CD4-positive, alpha-beta T cell treated with Interleukin-15 for 4 hours (primary cell): ENCODE data around the gene CD9.
"Not testable (repeated sequence)": the region's sequence is repeated elsewhere in the genome, so short reads cannot be mapped to it uniquely, and the experiment has no call there.

Experiments
- DNase-seq: peaks from one replicate; pipeline ENCODE4 v3.0.0-alpha.2; 2020; ENCODE audit warnings: low spot score

The CD9 gene

GRCh38 chr12:6199531-6200255 lies 507 bp upstream of the CD9 start:
- no peak for DNase-seq

GRCh38 chr12:6201213-6201608 lies 1.0 kb downstream of the CD9 start:
- no peak for DNase-seq

GRCh38 chr12:6201826-6202225 lies 1.6 kb downstream of the CD9 start:
- DNase-seq = no peak

- DNase-seq = no peak
These were observed 2.1 kb downstream of the CD9 start for GRCh38 chr12:6202304-6202703.

- DNase-seq = no peak
These were observed 2.6 kb downstream of the CD9 start for GRCh38 chr12:6202846-6203245.

- no peak for DNase-seq
These were observed 3.4 kb downstream of the CD9 start for GRCh38 chr12:6203601-6204000.

- no peak for DNase-seq
These were observed 4.4 kb downstream of the CD9 start for GRCh38 chr12:6204533-6205143.

GRCh38 chr12:6205144-6205539 lies 4.9 kb downstream of the CD9 start:
- DNase-seq = no peak

- no peak for DNase-seq
These were observed 5.6 kb downstream of the CD9 start for GRCh38 chr12:6205761-6206160.

GRCh38 chr12:6206327-6206726 lies 6.1 kb downstream of the CD9 start:
- no peak for DNase-seq

GRCh38 chr12:6207259-6207925 lies 7.2 kb downstream of the CD9 start:
- no peak for DNase-seq

- no peak for DNase-seq
These were observed 7.9 kb downstream of the CD9 start for GRCh38 chr12:6208130-6208529.

GRCh38 chr12:6209428-6209827 lies 9.2 kb downstream of the CD9 start:
- not testable (repeated sequence) for DNase-seq

GRCh38 chr12:6211421-6211869 lies 11.2 kb downstream of the CD9 start:
- no peak for DNase-seq

- DNase-seq = no peak
These were observed 11.9 kb downstream of the CD9 start for GRCh38 chr12:6212086-6212485.

- DNase-seq = no peak
These were observed 13.8 kb downstream of the CD9 start for GRCh38 chr12:6213969-6214368.

- DNase-seq = no peak
These were observed 14.4 kb downstream of the CD9 start for GRCh38 chr12:6214633-6215032.

GRCh38 chr12:6215120-6215807 lies 15.1 kb downstream of the CD9 start:
- no peak for DNase-seq

GRCh38 chr12:6215932-6216494 lies 15.8 kb downstream of the CD9 start:
- no peak for DNase-seq

GRCh38 chr12:6216581-6216980 lies 16.4 kb downstream of the CD9 start:
- DNase-seq = no peak

GRCh38 chr12:6218347-6218925 lies 18.2 kb downstream of the CD9 start:
- DNase-seq = no peak

- DNase-seq = no peak
These were observed 19.8 kb downstream of the CD9 start for GRCh38 chr12:6219980-6220379.
